ENCODE data around the gene CDYL2. TPM values are rescaled to one million over a fixed set of nuclear protein-coding genes. Genes with fewer than 3 reads are reported as not detected.

Gene CDYL2
- polyA plus RNA-seq, 1 of the 3 experiments (the other 2 are of a cell fraction), result 0.03 TPM

DNA sequence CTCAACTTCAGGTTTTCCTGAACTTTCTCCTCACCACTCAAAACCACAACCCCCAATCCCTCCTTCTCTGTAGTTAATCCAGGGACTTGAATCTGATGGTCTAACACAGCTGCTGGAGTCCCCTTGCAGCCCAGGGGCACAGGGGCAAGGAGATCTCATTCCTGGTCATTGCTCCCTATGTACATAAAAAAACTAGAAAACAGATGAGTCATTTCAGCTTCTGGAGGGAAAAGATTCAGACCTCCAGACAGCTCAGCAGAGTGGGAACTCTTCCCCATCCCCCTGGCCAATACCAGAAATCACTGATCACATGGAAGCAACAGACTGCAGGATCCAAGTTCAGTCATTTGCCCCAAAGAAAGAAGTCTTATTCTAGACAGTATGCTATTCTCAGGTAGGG lies 201.5 kb downstream of the CDYL2 start:
- no peaks in the 10 kb centered on the region for H3K9me2 ChIP-seq
- H3K27me3 ChIP-seq (ENCODE audit: insufficient read depth), result no peaks in the 10 kb centered on the region
- POLR2A ChIA-PET, result no interaction called here
- H2AFZ ChIP-seq (ENCODE audit: low read depth), result no peak overlapping the region
- H4K20me1 ChIP-seq (ENCODE audit: insufficient read depth), result no peaks in the 10 kb centered on the region
- H3K4me3 ChIP-seq (ENCODE audit: low read depth in 2 of 2, low read length in 1 of 2), result no peak overlapping the region
- H3K79me2 ChIP-seq (ENCODE audit: insufficient read depth), result no peaks in the 10 kb centered on the region
- H3F3A ChIP-seq (replicated peaks; ENCODE audit: insufficient read depth), result no peaks in the 10 kb centered on the region
- H3K27ac ChIP-seq (ENCODE audit: low read depth in 2 of 2, low read length in 1 of 2), result no peak overlapping the region
- no peaks in the 10 kb centered on the region for H3K4me1 ChIP-seq (ENCODE audit: control insufficient read depth in 1 of 2, insufficient read depth in 2 of 2, low read depth in 1 of 2, low read length in 1 of 2)
- CTCF ChIA-PET, result no interaction called here
- no peak for DNase-seq
- no peaks in the 10 kb centered on the region for H3K36me3 ChIP-seq (replicated peaks in 1 of 2; ENCODE audit: control insufficient read depth in 1 of 2, insufficient read depth in 2 of 2, low read length in 1 of 2)
- H3K9me3 ChIP-seq, result no peaks in the 10 kb centered on the region
- H3K9ac ChIP-seq, result no peak overlapping the region
- TF ChIP-seq YY1 (IDR thresholded peaks at IDR 0.05; ENCODE audit: low read depth) (no peak), TCF12 (IDR thresholded peaks at IDR 0.05) (no peak), GABPA (IDR thresholded peaks at IDR 0.05; ENCODE audit: low read depth) (no peak), TEAD4 (IDR thresholded peaks at IDR 0.05; ENCODE audit: borderline replicate concordance, insufficient read depth) (no peak)
- H3K4me2 ChIP-seq, result no peak overlapping the region

GRCh38 chr16:80601182-80601581 lies 203.2 kb downstream of the CDYL2 start:
- Histone ChIP-seq H3K4me3 (ENCODE audit: low read depth in 2 of 2, low read length in 1 of 2) (no peak overlapping the region), H3K4me2 (no peak overlapping the region), H3K9me3 (no peaks in the 10 kb centered on the region), H3K9ac (no peak overlapping the region), H3K27ac (ENCODE audit: low read depth in 2 of 2, low read length in 1 of 2) (no peak overlapping the region), H3K36me3 (replicated peaks in 1 of 2; ENCODE audit: control insufficient read depth in 1 of 2, insufficient read depth in 2 of 2, low read length in 1 of 2) (no peaks in the 10 kb centered on the region), H3K27me3 (ENCODE audit: insufficient read depth) (no peaks in the 10 kb centered on the region), H2AFZ (ENCODE audit: low read depth) (no peak overlapping the region), H3K79me2 (ENCODE audit: insufficient read depth) (no peaks in the 10 kb centered on the region), H3K9me2 (no peaks in the 10 kb centered on the region), H3K4me1 (ENCODE audit: control insufficient read depth in 1 of 2, insufficient read depth in 2 of 2, low read depth in 1 of 2, low read length in 1 of 2) (no peaks in the 10 kb centered on the region), H3F3A (replicated peaks; ENCODE audit: insufficient read depth) (no peaks in the 10 kb centered on the region), H4K20me1 (ENCODE audit: insufficient read depth) (no peaks in the 10 kb centered on the region)
- no peak for TF ChIP-seq NFIC (IDR thresholded peaks at IDR 0.05; ENCODE audit: borderline replicate concordance)
- TF ChIP-seq SIN3A (IDR thresholded peaks at IDR 0.05; ENCODE audit: borderline replicate concordance, low read depth, low read length), result no peak
- no peak for TF ChIP-seq ELF1 (IDR thresholded peaks at IDR 0.05)
- no peak for TF ChIP-seq YY1 (IDR thresholded peaks at IDR 0.05; ENCODE audit: low read depth)
- no peak for TF ChIP-seq CHD2 (IDR thresholded peaks at IDR 0.05; ENCODE audit: low read length, partially characterized antibody)
- no peak for TF ChIP-seq EZH2phosphoT487 (IDR thresholded peaks at IDR 0.05; ENCODE audit: borderline replicate concordance, low read depth)
- TF ChIP-seq TAF1 (IDR thresholded peaks at IDR 0.05; ENCODE audit: borderline replicate concordance, low read depth, low read length), result no peak
- no peak for TF ChIP-seq TEAD4 (IDR thresholded peaks at IDR 0.05; ENCODE audit: borderline replicate concordance, insufficient read depth)
- no peak for TF ChIP-seq ZBTB33 (IDR thresholded peaks at IDR 0.05; ENCODE audit: borderline replicate concordance, low read depth)
- TF ChIP-seq MEF2A (IDR thresholded peaks at IDR 0.05; ENCODE audit: borderline replicate concordance, low read depth), result no peak
- no peak for TF ChIP-seq NRF1 (IDR thresholded peaks at IDR 0.05; ENCODE audit: low read depth, low read length)
- TF ChIP-seq RAD21 (IDR thresholded peaks at IDR 0.05; ENCODE audit: low read length), result no peak
- no peak for TF ChIP-seq JUND (IDR thresholded peaks at IDR 0.05)
- no peak for TF ChIP-seq GATA2 (CRISPR knock-in tag; IDR thresholded peaks at IDR 0.05)
- no peak for TF ChIP-seq FOXJ3 (CRISPR knock-in tag; IDR thresholded peaks at IDR 0.05)
- ChIA-PET POLR2A (no interaction called here), CTCF (no interaction called here)
- no peak for DNase-seq
- WGBS (ENCODE audit: low lambda C conversion rate), result 27% methylated on average over 4 of the region's 4 CpGs
